ENCODE data around the gene APBB2.

GRCh38 chr4:41122775-41123174, 91.6 kb downstream of the APBB2 start:
- TF ChIP-seq EZH2 (IDR thresholded peaks at IDR 0.05; ENCODE audit: low read depth, unreplicated experiment) (no peak), CTCF (conservative IDR thresholded peaks at IDR 0.05; ENCODE audit: low read depth in 2 of 2) (peak; percentile 49 to 70), ZNF114 (CRISPR knock-in tag; IDR thresholded peaks at IDR 0.05) (no peak), POLR2AphosphoS5 (IDR thresholded peaks at IDR 0.05; ENCODE audit: low read depth) (no peak)
